ENCODE data around the gene LAIR2. TPM values are rescaled to one million over a fixed set of nuclear protein-coding genes. Genes with fewer than 3 reads are reported as not detected.

LAIR2 gene
- total RNA-seq, 1 experiment from 2014 or later, result not detected

DNA sequence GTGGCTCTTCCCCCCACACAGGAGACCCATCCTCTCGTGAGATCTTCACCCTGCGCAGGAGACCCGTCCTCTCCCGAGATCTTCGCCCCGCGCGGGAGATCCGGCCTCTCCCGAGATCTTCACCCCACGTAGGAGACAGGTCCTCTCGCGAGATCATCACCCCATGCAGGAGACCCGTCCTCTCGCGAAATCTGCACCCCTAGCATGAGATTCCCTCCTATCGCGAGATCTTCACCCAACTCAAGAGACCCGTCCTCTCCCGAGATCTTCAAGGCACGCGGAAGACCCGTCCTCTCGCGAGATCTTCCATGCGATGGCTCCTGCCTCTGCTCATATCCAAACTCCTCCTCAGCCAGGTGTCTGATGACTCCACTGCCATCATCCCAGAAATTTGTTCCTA, 24.3 kb downstream of the LAIR2 start (continued):
- TF ChIP-seq CEBPB (IDR thresholded peaks at IDR 0.05; ENCODE audit: low read depth) (no peak), TCF7L2 (IDR thresholded peaks at IDR 0.05; ENCODE audit: borderline replicate concordance, extremely low read depth, insufficient read depth, insufficient read length) (no peak), SIN3A (IDR thresholded peaks at IDR 0.05; ENCODE audit: low read depth) (no peak), RAD21 (IDR thresholded peaks at IDR 0.05; ENCODE audit: low read depth) (no peak), EZH2phosphoT487 (IDR thresholded peaks at IDR 0.05; ENCODE audit: borderline replicate concordance) (no peak), ZFX (IDR thresholded peaks at IDR 0.05) (no peak), POLR2AphosphoS5 (IDR thresholded peaks at IDR 0.05; ENCODE audit: low read depth, low read length) (no peak), POLR2A (IDR thresholded peaks at IDR 0.05; ENCODE audit: borderline replicate concordance, extremely low read depth, insufficient read depth, insufficient read length) (no peak), FOSL1 (IDR thresholded peaks at IDR 0.05; ENCODE audit: low read depth) (no peak), CBX3 (IDR thresholded peaks at IDR 0.05; ENCODE audit: low read depth) (no peak)
- TF ChIP-seq, protein P1, sequence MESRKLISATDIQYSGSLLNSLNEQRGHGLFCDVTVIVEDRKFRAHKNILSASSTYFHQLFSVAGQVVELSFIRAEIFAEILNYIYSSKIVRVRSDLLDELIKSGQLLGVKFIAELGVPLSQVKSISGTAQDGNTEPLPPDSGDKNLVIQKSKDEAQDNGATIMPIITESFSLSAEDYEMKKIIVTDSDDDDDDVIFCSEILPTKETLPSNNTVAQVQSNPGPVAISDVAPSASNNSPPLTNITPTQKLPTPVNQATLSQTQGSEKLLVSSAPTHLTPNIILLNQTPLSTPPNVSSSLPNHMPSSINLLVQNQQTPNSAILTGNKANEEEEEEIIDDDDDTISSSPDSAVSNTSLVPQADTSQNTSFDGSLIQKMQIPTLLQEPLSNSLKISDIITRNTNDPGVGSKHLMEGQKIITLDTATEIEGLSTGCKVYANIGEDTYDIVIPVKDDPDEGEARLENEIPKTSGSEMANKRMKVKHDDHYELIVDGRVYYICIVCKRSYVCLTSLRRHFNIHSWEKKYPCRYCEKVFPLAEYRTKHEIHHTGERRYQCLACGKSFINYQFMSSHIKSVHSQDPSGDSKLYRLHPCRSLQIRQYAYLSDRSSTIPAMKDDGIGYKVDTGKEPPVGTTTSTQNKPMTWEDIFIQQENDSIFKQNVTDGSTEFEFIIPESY (IDR thresholded peaks at IDR 0.05; ENCODE audit: extremely low read depth, insufficient replicate concordance, low read length), result no peak
- TF ChIP-seq, protein P2, sequence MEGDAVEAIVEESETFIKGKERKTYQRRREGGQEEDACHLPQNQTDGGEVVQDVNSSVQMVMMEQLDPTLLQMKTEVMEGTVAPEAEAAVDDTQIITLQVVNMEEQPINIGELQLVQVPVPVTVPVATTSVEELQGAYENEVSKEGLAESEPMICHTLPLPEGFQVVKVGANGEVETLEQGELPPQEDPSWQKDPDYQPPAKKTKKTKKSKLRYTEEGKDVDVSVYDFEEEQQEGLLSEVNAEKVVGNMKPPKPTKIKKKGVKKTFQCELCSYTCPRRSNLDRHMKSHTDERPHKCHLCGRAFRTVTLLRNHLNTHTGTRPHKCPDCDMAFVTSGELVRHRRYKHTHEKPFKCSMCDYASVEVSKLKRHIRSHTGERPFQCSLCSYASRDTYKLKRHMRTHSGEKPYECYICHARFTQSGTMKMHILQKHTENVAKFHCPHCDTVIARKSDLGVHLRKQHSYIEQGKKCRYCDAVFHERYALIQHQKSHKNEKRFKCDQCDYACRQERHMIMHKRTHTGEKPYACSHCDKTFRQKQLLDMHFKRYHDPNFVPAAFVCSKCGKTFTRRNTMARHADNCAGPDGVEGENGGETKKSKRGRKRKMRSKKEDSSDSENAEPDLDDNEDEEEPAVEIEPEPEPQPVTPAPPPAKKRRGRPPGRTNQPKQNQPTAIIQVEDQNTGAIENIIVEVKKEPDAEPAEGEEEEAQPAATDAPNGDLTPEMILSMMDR (IDR thresholded peaks at IDR 0.05 in 2 of 3, conservative IDR thresholded peaks at IDR 0.05 in 1 of 3; ENCODE audit: borderline replicate concordance in 1 of 3, insufficient read depth in 1 of 3, low read depth in 2 of 3, low read length in 2 of 3), result no peak

DNA sequence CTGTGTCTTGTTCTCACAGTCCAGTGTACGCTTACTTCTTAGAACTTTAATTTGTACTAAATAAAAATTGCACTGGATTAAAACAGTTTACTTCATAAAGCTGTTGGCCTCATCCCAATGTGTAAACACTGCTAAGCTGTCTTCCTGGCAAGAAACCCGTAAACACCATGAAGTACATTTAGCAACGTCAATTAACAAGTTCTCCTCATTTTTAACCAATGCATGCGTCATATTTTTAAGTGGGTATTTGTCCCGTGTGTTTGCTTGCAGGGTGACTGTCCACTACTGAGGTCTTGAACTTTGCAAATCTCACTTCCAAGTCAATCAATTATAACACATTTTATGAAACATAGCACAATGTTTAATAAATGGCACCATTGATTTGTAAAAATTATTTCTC, 28.2 kb downstream of the LAIR2 start:
- ChIA-PET POLR2A (no interaction called here), CTCF (no interaction called here), RAD21 (ENCODE audit: low non-redundant PET in 1 of 2, low total read pairs in 2 of 2, uncharacterized antibody in 2 of 2, unreplicated experiment in 2 of 2) (no interaction called here)
- Histone ChIP-seq H3K4me2 (ENCODE audit: low read length) (no peak overlapping the region), H3K27ac (ENCODE audit: low read depth, low read length) (no peak overlapping the region), H3K9me3 (ENCODE audit: control insufficient read depth in 1 of 2, insufficient read depth in 1 of 2, low read depth in 1 of 2, low read length in 2 of 2) (no peaks in the 10 kb centered on the region), H3K36me3 (ENCODE audit: control insufficient read depth in 1 of 2, insufficient read depth in 2 of 2, low read length in 2 of 2) (no peaks in the 10 kb centered on the region), H3K9ac (ENCODE audit: low read length) (no peak overlapping the region), H3K27me3 (ENCODE audit: insufficient read depth, low read length) (peaks cover 88% of the 10 kb centered on the region), H4K20me1 (ENCODE audit: insufficient read depth) (no peaks in the 10 kb centered on the region), H3K79me2 (ENCODE audit: insufficient read depth, low read length) (no peaks in the 10 kb centered on the region), H3K9me2 (ENCODE audit: insufficient read depth) (no peaks in the 10 kb centered on the region), H3K4me1 (ENCODE audit: control insufficient read depth in 1 of 2, insufficient read depth in 2 of 2, low read length in 2 of 2) (no peaks in the 10 kb centered on the region), H2AFZ (ENCODE audit: low read depth, low read length, poor library complexity, severe bottlenecking) (no peak overlapping the region), H3K4me3 (replicated peaks in 1 of 2; ENCODE audit: low read depth in 1 of 2, low read length in 2 of 2) (no peak overlapping the region)
- ATAC-seq (no peak), DNase-seq (ENCODE audit: low read depth, low spot score) (no peak)
- intact Hi-C loops (cut with micrococcal nuclease), result no loop called here
- no TSS peak for BruUV-seq (replicated peaks)
- TF ChIP-seq POLR2AphosphoS5 (IDR thresholded peaks at IDR 0.05; ENCODE audit: low read depth, low read length), result no peak
- no peak for TF ChIP-seq CBX3 (IDR thresholded peaks at IDR 0.05; ENCODE audit: low read depth)
- TF ChIP-seq EGR1 (IDR thresholded peaks at IDR 0.05; ENCODE audit: low read depth), result no peak
- TF ChIP-seq YY1 (IDR thresholded peaks at IDR 0.05; ENCODE audit: extremely low read depth, insufficient replicate concordance, low read depth, low read length), result no peak
- TF ChIP-seq EZH2 (IDR thresholded peaks at IDR 0.05), result no peak
- TF ChIP-seq POLR2A (IDR thresholded peaks at IDR 0.05; ENCODE audit: borderline replicate concordance, extremely low read depth, insufficient read depth, insufficient read length), result no peak
- TF ChIP-seq, protein P1 (IDR thresholded peaks at IDR 0.05; ENCODE audit: extremely low read depth, insufficient replicate concordance, low read length), result no peak
- no peak for TF ChIP-seq ZNF274 (IDR thresholded peaks at IDR 0.05; ENCODE audit: low read depth, low read length)
- TF ChIP-seq FOSL1 (IDR thresholded peaks at IDR 0.05; ENCODE audit: low read depth), result no peak
- TF ChIP-seq, protein P3, sequence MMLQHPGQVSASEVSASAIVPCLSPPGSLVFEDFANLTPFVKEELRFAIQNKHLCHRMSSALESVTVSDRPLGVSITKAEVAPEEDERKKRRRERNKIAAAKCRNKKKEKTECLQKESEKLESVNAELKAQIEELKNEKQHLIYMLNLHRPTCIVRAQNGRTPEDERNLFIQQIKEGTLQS (IDR thresholded peaks at IDR 0.05), result no peak
- no peak for TF ChIP-seq EZH2phosphoT487 (IDR thresholded peaks at IDR 0.05; ENCODE audit: borderline replicate concordance)
- TF ChIP-seq, protein P4, sequence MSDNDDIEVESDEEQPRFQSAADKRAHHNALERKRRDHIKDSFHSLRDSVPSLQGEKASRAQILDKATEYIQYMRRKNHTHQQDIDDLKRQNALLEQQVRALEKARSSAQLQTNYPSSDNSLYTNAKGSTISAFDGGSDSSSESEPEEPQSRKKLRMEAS (IDR thresholded peaks at IDR 0.05), result no peak

Data from HCT116 (cell line).